GM12878 (cell line): ENCODE data around the gene ANKS1A.

Experiments
- CBX5 ChIP-seq: sonication (generic); IDR thresholded peaks from 2 replicates; pipeline ENCODE4 v1.6.1; 2016; ENCODE audit warnings: low read depth, moderate library complexity, mild to moderate bottlenecking, inconsistent platforms
- EZH2 ChIP-seq: IDR thresholded peaks from 2 replicates; pipeline ENCODE4 v1.6.1; 2012; ENCODE audit warnings: low read depth, mild to moderate bottlenecking, control low read depth, inconsistent platforms, low read length, borderline replicate concordance; ENCODE audit not compliant: control insufficient read depth
- MYC ChIP-seq: IDR thresholded peaks from 2 replicates; pipeline ENCODE4 v1.6.1; 2011; ENCODE audit warnings: mild to moderate bottlenecking, low read length, moderate library complexity, inconsistent platforms; ENCODE audit not compliant: insufficient read depth, insufficient replicate concordance, insufficient read length, severe bottlenecking
- POLR2AphosphoS5 ChIP-seq: IDR thresholded peaks from 2 replicates; pipeline ENCODE4 v1.6.1; 2011; ENCODE audit warnings: mild to moderate bottlenecking, low read length, inconsistent platforms
- RFX5 ChIP-seq: IDR thresholded peaks from 2 replicates; pipeline ENCODE4 v1.6.1; 2011; ENCODE audit warnings: low read depth, low read length, improper control_type of control experiment
- ZSCAN29 ChIP-seq: fragments of 450-650 bp; IDR thresholded peaks from 2 replicates; pipeline ENCODE4 v1.6.1; 2017; ENCODE audit warnings: mild to moderate bottlenecking, moderate library complexity
- TF ChIP-seq, protein P1 (sequence below): fragments of 450-650 bp; IDR thresholded peaks from 2 replicates; pipeline ENCODE4 v1.6.1; 2017; ENCODE audit warnings: borderline replicate concordance
- TF ChIP-seq, protein P2 (sequence below), 3 experiments: IDR thresholded peaks in 2 of 3; conservative IDR thresholded peaks in 1 of 3; 2 replicates each; pipeline ENCODE4 v1.5.1; 2011; ENCODE audit warnings: low read depth in 3 of 3, low read length in 3 of 3, mild to moderate bottlenecking in 3 of 3, control low read depth in 2 of 3, moderate library complexity in 2 of 3, inconsistent platforms in 1 of 3, mixed read lengths in 1 of 3; ENCODE audit not compliant: control insufficient read depth in 2 of 3, insufficient read depth in 1 of 3; ENCODE audit errors: extremely low read depth in 1 of 3
- TF ChIP-seq, protein P3 (sequence below): fragments of 450-650 bp; formaldehyde crosslinking; IDR thresholded peaks from 2 replicates; pipeline ENCODE4 v1.4.0; 2022; ENCODE audit warnings: mild to moderate bottlenecking, moderate library complexity

DNA sequence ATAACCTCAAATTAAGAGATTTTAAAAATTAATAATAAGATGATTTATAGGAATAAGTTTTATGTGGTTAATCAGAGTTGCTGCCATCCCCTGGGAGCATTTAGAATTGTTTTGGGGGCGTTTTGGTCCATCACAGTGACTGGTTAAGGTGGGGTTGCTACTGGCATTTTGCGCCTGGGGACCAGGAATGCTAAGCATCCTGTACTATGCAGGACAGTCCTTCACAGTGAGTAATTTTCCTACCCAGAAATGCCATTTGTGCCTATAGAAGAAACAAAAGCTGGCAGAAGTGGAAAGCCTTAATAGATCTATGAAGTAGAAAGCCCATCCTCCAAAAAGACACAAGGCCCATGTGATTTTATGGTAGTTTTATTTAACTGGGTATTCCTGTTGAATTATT lies 118.0 kb downstream of the ANKS1A start:
- TF ChIP-seq ZSCAN29 (no peak), EZH2 (no peak), RFX5 (no peak), POLR2AphosphoS5 (no peak), MYC (no peak), CBX5 (no peak)
- TF ChIP-seq, protein P1, sequence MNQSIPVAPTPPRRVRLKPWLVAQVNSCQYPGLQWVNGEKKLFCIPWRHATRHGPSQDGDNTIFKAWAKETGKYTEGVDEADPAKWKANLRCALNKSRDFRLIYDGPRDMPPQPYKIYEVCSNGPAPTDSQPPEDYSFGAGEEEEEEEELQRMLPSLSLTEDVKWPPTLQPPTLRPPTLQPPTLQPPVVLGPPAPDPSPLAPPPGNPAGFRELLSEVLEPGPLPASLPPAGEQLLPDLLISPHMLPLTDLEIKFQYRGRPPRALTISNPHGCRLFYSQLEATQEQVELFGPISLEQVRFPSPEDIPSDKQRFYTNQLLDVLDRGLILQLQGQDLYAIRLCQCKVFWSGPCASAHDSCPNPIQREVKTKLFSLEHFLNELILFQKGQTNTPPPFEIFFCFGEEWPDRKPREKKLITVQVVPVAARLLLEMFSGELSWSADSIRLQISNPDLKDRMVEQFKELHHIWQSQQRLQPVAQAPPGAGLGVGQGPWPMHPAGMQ: no peak
- TF ChIP-seq, protein P2, sequence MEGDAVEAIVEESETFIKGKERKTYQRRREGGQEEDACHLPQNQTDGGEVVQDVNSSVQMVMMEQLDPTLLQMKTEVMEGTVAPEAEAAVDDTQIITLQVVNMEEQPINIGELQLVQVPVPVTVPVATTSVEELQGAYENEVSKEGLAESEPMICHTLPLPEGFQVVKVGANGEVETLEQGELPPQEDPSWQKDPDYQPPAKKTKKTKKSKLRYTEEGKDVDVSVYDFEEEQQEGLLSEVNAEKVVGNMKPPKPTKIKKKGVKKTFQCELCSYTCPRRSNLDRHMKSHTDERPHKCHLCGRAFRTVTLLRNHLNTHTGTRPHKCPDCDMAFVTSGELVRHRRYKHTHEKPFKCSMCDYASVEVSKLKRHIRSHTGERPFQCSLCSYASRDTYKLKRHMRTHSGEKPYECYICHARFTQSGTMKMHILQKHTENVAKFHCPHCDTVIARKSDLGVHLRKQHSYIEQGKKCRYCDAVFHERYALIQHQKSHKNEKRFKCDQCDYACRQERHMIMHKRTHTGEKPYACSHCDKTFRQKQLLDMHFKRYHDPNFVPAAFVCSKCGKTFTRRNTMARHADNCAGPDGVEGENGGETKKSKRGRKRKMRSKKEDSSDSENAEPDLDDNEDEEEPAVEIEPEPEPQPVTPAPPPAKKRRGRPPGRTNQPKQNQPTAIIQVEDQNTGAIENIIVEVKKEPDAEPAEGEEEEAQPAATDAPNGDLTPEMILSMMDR (IDR thresholded peaks at IDR 0.05 in 2 of 3, conservative IDR thresholded peaks at IDR 0.05 in 1 of 3; ENCODE audit: control insufficient read depth in 2 of 3, extremely low read depth in 1 of 3, insufficient read depth in 1 of 3, low read depth in 3 of 3, low read length in 3 of 3): no peak
- TF ChIP-seq, protein P3, sequence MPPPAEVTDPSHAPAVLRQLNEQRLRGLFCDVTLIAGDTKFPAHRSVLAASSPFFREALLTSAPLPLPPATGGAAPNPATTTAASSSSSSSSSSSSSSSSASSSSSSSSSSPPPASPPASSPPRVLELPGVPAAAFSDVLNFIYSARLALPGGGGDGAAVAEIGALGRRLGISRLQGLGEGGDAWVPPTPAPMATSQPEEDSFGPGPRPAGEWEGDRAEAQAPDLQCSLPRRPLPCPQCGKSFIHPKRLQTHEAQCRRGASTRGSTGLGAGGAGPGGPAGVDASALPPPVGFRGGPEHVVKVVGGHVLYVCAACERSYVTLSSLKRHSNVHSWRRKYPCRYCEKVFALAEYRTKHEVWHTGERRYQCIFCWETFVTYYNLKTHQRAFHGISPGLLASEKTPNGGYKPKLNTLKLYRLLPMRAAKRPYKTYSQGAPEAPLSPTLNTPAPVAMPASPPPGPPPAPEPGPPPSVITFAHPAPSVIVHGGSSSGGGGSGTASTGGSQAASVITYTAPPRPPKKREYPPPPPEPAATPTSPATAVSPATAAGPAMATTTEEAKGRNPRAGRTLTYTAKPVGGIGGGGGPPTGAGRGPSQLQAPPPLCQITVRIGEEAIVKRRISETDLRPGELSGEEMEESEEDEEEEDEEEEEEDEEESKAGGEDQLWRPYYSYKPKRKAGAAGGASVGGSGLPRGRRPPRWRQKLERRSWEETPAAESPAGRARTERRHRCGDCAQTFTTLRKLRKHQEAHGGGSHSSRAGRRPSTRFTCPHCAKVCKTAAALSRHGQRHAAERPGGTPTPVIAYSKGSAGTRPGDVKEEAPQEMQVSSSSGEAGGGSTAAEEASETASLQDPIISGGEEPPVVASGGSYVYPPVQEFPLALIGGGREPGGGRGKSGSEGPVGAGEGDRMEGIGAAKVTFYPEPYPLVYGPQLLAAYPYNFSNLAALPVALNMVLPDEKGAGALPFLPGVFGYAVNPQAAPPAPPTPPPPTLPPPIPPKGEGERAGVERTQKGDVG (CRISPR knock-in tag): no peak
